ENCODE data around the gene A4GNT.

The A4GNT gene

GRCh38 chr3:138078901-138079344 is 53.3 kb downstream of the A4GNT start:
- peak; percentile 23 for DNase-seq (ENCODE audit: low spot score)

- no peak for DNase-seq (ENCODE audit: low spot score)
These were observed 54.1 kb downstream of the A4GNT start for GRCh38 chr3:138078096-138078495.

Measured in activated CD4-positive, alpha-beta T cell treated with anti-CD3 and anti-CD28 coated beads, Interleukin-2, Interleukin-4, amounts not matched to agents 100 ng/mL and 50 ng/mL, durations not matched to agents 16 hours and 8 hours (primary cell).